Astrocyte of the spinal cord (primary cell): Measurements from ENCODE around the gene ALDOA.

Source experiments
- DNase-seq: peaks from one replicate; pipeline ENCODE4 v3.0.0; 2011; ENCODE audit warnings: low read depth, low spot score
- H3K4me3 ChIP-seq: 2 replicates; pipeline ENCODE4 v1.5.1; 2011; ENCODE audit warnings: low read depth, mild to moderate bottlenecking, low read length, moderate library complexity
- in situ Hi-C: cut with HindIII; loops from 2 replicates; pipeline ENCODE4 v1.10.0; 2017; ENCODE audit warnings: low sequenced_read_pairs
- TF ChIP-seq, protein P1 (sequence below): IDR thresholded peaks from 2 replicates; pipeline ENCODE4 v1.5.1; 2012; ENCODE audit warnings: low read depth, mild to moderate bottlenecking, low read length, inconsistent platforms

The ALDOA gene

DNA sequence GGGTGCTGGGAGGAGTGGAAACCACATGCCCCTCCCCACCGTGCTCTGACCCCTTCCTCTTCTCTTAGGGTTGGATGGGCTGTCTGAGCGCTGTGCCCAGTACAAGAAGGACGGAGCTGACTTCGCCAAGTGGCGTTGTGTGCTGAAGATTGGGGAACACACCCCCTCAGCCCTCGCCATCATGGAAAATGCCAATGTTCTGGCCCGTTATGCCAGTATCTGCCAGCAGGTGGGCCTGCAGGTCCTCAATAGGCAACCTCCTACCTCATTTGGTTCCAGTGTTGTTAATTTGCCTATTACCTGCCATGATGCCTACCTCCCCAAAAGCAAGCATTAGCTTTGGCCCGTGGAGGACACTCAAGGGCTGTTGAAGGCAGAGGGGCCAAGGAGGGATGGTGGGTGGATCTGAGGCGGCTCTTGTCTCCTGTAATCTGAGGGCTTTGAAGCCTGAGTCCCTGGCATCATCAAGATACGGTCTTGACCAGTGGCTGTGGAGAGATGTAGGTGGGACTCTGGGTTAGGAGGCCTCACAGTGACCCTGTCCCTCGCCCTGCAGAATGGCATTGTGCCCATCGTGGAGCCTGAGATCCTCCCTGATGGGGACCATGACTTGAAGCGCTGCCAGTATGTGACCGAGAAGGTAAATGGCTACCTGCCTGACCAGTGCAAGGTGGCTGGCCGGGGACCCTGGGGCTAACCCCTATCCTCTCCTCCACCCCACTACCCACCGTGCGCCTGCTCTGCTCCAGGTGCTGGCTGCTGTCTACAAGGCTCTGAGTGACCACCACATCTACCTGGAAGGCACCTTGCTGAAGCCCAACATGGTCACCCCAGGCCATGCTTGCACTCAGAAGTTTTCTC lies 3.4 kb downstream of the ALDOA start:
- in situ Hi-C loops, result no loop called here

DNA sequence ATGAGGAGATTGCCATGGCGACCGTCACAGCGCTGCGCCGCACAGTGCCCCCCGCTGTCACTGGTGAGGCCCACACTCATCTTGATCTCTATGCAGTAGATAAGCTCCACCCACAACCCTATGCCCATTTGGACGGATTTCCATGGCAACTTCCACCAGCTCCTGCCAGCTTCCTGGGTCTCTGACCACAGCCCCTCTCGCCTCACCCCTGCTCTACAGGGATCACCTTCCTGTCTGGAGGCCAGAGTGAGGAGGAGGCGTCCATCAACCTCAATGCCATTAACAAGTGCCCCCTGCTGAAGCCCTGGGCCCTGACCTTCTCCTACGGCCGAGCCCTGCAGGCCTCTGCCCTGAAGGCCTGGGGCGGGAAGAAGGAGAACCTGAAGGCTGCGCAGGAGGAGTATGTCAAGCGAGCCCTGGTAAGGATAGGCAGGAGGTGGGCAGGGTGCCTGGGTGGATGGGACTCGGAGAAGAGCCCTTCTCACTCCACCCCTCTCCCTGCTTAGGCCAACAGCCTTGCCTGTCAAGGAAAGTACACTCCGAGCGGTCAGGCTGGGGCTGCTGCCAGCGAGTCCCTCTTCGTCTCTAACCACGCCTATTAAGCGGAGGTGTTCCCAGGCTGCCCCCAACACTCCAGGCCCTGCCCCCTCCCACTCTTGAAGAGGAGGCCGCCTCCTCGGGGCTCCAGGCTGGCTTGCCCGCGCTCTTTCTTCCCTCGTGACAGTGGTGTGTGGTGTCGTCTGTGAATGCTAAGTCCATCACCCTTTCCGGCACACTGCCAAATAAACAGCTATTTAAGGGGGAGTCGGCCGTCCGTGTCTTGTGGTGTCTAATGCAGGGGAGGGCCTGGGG lies 4.3 kb downstream of the ALDOA start:
- in situ Hi-C loops, result no loop called here
- DNase-seq, result no peak
- TF ChIP-seq, protein P1, sequence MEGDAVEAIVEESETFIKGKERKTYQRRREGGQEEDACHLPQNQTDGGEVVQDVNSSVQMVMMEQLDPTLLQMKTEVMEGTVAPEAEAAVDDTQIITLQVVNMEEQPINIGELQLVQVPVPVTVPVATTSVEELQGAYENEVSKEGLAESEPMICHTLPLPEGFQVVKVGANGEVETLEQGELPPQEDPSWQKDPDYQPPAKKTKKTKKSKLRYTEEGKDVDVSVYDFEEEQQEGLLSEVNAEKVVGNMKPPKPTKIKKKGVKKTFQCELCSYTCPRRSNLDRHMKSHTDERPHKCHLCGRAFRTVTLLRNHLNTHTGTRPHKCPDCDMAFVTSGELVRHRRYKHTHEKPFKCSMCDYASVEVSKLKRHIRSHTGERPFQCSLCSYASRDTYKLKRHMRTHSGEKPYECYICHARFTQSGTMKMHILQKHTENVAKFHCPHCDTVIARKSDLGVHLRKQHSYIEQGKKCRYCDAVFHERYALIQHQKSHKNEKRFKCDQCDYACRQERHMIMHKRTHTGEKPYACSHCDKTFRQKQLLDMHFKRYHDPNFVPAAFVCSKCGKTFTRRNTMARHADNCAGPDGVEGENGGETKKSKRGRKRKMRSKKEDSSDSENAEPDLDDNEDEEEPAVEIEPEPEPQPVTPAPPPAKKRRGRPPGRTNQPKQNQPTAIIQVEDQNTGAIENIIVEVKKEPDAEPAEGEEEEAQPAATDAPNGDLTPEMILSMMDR, result no peak
- H3K4me3 ChIP-seq, result peak overlapping the region; percentile 4

More for the DNA sequence above, 3.4 kb downstream of the ALDOA start:
- no peak overlapping the region for H3K4me3 ChIP-seq
- TF ChIP-seq, protein P1, result peak; percentile 62
- DNase-seq, result no peak

DNA sequence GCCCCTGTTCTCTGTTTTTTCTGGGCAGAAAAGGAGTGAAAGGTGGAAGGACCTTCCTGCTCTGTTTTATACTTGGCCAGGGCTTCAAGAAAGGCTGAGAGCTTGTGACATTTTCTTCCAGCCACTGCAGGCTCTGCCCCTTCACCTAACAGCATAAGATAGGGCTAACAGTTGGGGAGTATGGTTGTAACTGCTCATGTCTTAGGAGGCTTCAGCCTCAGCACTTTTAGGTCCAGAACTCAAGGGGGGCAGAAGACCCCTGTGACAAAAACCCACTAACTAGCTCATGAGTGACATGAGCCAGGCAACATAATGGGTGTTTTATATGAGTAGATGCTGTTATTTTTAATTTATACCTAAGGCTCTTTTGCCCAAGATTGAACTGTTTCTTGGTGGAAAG lies 4.9 kb downstream of the ALDOA start:
- peak overlapping the region; percentile 4 for H3K4me3 ChIP-seq
- in situ Hi-C loops, result no loop called here
- TF ChIP-seq, protein P1, result no peak
- DNase-seq, result no peak

DNA sequence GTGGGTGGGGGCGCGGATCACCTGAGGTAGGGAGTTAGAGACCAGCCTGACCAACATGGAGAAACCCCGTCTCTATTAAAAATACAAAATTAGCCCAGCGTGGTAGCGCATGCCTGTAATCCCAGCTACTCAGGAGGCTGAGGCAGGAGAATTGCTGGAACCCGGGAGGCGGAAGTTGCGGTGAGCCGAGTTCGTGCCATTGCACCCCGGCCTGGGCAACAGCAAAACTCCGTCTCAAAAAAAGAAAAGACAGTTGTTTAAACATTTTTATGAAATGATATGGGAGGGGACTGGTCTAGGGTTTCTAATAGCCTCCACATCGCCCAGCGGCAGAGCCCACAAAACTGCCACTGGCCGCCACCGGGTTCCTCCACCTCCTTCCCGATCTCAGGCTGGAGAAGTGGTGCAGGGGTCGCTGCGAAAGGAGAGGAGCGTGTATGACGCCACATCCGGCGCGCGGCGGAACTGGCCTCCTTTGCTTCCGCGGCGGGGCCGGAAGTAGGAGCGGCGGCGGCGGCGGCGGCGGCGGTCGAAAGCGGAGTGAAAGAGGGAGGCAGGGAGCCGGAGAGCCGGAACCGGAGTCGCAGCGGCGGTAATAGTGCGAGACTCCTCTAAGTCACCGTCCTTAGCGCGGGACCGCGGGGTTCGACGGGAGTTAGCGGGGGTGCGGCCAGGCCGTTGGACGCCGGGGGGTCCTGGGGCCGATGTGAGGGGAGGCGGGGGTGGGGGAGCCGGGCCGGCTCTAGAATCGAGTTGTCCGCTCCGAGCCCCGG lies 10.1 kb downstream of the ALDOA start, which contains the start of gene PPP4C:
Gene PPP4C (plus strand): TSS at position 492 of the 773 bp plus-strand sequence. CDS start 384 bp downstream, outside the sequence.
- in situ Hi-C loops, result no loop called here
- peak within 1 kb of the TSS; percentile 87 for H3K4me3 ChIP-seq
- DNase-seq, result peak; percentile 90
- TF ChIP-seq, protein P1, result no peak

DNA sequence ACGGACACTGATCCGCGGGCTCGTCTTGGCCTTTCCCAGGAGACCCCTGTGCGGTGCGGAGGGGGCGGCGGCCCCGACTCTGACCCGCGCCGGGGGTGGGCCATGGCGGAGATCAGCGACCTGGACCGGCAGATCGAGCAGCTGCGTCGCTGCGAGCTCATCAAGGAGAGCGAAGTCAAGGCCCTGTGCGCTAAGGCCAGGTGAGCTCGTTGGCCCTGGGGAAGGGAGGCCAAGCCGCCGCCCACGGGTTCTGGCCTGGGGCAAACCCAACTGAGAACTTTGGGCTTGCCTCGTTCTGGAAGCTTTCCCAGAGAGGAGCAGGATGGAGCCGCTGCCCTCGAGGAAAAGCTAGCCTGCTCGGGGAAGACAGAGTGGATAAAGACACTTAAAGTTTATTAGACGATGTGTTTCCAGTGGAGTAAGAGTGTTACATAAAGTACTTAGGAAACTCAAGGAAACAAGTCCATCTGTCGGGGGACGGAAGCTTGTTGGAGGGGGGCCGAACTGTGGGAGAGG lies 10.8 kb downstream of the ALDOA start:
- no peak for DNase-seq
- TF ChIP-seq, protein P1, result no peak
- in situ Hi-C loops, result no loop called here
- H3K4me3 ChIP-seq, result peak overlapping the region; percentile 87

DNA sequence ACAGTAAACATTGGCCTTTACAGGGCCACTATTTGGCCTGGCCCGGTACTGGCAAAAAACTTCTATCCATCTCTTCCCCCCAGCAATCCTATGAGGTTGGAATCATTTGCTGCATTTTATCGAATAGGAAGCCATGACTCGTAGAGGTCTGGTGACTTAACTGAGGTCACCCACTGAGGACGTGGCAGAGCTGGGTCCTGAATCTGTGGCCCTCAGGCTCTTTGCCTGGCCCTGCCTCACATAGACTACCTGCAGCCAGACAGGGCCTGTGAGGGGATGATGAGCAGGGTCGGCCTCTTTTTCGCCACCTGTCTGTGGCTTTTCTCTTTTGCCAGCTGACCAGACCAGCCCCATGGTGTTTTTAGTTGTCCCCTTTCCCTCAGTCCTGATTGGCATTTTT lies 12.1 kb downstream of the ALDOA start:
- DNase-seq, result no peak
- TF ChIP-seq, protein P1, result no peak
- H3K4me3 ChIP-seq, result no peak overlapping the region
- in situ Hi-C loops, result no loop called here
